C4-2B (cell line): ENCODE measurements around the gene PPP1R13L.
"Not testable (repeated sequence)": the region's sequence is repeated elsewhere in the genome, so short reads cannot be mapped to it uniquely, and the experiment has no call there.

Experiments used
- H3K27ac ChIP-seq: fragments of 450-650 bp; 2 replicates; pipeline ENCODE4 v1.5.1; 2017
- CTCF ChIP-seq: fragments of 450-650 bp; conservative IDR thresholded peaks from 2 replicates; pipeline ENCODE4 v1.5.1; 2017; ENCODE audit warnings: mild to moderate bottlenecking
- ZFX ChIP-seq: fragments of 450-650 bp; IDR thresholded peaks from 2 replicates; pipeline ENCODE4 v1.6.1; 2017

The PPP1R13L gene

GRCh38 chr19:45440873-45441654 lies 36.2 kb upstream of the PPP1R13L start:
- TF ChIP-seq CTCF (no peak), ZFX (no peak)
- H3K27ac ChIP-seq: no peak overlapping the region

- peak overlapping the region; percentile 60 for H3K27ac ChIP-seq
- TF ChIP-seq CTCF (no peak), ZFX (no peak)
Observed at GRCh38 chr19:45440259-45440638, 35.4 kb upstream of the PPP1R13L start.

GRCh38 chr19:45439569-45440258 lies 34.8 kb upstream of the PPP1R13L start:
- H3K27ac ChIP-seq: peak overlapping the region; percentile 60
- TF ChIP-seq ZFX: no peak
- TF ChIP-seq CTCF: peak; percentile 93

GRCh38 chr19:45439190-45439568 lies 34.3 kb upstream of the PPP1R13L start:
- peak overlapping the region; percentile 60 for H3K27ac ChIP-seq
- TF ChIP-seq CTCF (no peak), ZFX (no peak)

- TF ChIP-seq CTCF (no peak), ZFX (no peak)
- H3K27ac ChIP-seq: no peak overlapping the region
Observed at GRCh38 chr19:45437328-45437727, 32.5 kb upstream of the PPP1R13L start.

GRCh38 chr19:45432543-45432942 lies 27.7 kb upstream of the PPP1R13L start:
- not testable (repeated sequence) for H3K27ac ChIP-seq

- not testable (repeated sequence) for H3K27ac ChIP-seq
Observed at GRCh38 chr19:45431008-45431407, 26.1 kb upstream of the PPP1R13L start.

GRCh38 chr19:45429896-45430295 lies 25.0 kb upstream of the PPP1R13L start:
- not testable (repeated sequence) for H3K27ac ChIP-seq
